HPDE6-E6E7 (cell line): Measurements from ENCODE around the gene ZNF22.
A peak's percentile ranks its signal among the peaks of the same experiment; 100 is the strongest.

Experiments
- DNase-seq: peaks from one replicate; pipeline ENCODE4 v3.0.0; 2011; ENCODE audit warnings: missing footprints; ENCODE audit errors: extremely low spot score

The ZNF22 gene

GRCh38 chr10:45015590-45015989 is 14.9 kb downstream of the ZNF22 start:
- DNase-seq, result no peak

DNA sequence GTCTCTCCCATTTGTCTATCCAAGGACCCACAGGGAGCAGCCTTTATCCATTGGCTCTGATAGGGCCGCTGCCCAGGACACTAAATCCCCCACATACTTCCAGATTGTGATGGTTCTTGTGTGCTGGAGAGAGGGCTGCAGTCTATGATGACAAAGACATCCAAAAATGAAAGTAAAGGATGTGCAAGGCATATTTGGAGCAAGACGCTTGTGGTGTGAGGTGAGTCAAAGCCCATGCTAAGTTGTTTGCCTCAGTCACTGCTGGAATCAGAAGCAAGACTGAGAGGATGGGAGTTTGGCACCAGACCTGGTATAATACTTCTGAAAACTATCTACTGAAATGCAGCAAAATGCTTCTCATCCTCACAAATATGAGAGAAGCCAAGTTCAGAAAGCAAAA is 22.7 kb downstream of the ZNF22 start:
- DNase-seq, result no peak

DNA sequence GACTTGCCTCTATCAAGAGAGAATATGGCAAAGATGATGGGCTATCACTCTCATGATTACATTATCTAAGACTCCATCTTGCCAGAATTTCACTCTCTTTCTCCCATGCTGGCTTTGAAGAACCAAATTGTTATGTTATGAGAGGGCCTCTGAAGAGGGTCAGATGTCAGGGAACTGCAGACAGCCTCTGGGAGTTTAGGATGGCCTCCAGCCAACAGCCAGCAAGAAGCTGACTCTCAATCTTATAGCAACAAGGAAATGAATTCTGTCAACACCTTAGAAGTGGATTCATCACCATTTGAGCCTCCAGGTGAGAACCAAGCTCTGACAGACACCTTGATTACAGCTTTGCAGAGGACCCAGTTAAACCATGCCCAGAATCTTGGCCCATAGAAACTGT is 33.6 kb downstream of the ZNF22 start:
- peak; percentile 8 for DNase-seq

DNA sequence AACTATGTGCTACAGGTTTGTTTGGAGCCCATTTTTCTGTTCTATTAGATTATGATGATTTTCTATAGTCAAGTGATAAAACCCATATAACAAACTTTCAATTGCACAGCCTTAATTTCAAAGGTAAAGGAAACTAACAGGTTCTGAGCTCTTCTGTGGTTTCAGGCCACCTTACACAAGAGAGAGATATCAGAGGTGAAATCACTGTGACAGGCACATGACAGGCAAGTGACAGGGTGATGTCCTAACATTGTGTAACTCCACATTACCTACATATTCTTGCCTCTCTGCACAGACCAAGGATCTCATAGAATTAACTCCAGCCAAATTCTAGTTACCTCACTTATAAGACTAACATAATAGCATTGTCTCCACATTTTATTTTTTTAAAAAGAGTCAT is 35.0 kb downstream of the ZNF22 start:
- DNase-seq, result no peak

DNA sequence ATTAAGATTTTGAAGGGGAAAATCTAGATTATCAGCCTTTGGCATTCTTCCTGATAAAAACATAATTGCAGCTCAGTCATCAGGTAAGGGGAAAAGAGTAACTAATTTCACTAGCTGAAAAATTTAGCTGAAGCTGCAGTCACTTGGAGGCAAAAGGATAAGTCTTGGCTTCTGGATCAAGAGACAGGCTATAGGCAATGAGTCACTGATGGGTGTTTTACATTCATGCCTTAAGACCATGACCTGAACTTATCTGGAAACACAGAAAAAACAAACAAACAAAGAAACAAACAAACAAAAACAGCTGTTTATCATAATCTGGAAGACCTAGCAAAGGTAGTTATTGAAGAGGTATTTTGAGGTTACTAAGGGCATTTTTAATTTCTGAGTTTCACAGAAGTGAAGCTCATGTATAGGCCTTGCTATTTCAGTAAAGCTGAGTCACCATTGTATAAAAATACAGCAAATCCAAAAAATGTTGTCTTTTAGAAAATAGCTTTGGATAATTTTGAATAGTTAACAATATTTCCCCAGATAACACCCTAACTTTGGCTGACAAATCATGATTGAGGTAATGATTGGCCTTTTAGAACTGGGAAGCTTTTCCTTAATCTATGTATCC is 40.3 kb downstream of the ZNF22 start:
- DNase-seq, result no peak

DNA sequence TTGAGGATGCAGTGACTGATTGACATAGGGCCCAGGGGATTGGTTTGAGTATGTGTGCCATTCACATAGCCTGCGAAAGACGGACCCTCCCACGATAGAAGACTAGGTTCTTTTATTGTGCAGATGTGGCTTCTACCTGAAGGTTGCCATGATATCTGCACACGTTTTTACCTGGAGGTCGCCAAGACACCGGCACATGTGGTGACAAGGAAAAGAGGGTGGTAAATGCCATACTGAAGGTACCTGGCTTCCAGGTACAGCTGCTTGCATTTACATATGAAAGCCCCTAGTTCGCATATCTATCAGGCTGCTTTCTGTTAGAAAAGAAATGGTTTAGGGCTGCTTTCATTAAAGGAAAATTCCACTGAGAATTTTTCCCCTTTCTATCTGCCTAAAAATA is 43.6 kb downstream of the ZNF22 start:
- DNase-seq, result no peak

DNA sequence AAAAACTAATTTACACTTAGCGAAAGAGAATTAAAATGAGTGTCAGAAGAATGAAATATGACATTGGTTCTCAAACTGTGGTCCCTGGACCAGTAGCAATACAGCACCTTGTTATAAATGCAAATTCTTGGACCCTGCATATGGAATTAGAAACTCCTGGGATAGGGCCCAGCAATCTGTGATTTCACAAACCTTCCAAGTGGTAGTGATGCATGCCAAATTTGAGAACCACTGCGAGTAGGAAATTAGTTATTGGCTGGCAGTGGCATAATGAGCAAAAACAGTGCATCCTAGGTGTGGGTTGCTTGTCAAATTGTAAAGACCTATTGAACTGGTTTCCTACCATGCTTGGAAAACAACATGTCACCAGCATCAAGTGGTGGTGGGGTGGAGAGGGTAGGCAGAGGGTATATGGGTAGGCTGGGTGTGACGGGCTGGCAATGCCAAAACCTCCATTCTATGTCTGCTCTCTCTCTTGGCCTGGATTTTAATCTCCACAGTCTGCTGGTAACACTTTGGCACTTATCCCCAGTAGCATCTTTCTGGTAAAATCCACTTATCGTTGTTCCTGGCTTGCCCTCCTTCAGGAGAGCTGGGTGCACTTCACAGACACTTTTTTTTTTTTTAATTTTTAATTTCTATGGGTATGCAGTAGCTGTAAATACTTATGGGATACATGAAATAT is 50.0 kb downstream of the ZNF22 start:
- DNase-seq, result no peak

DNA sequence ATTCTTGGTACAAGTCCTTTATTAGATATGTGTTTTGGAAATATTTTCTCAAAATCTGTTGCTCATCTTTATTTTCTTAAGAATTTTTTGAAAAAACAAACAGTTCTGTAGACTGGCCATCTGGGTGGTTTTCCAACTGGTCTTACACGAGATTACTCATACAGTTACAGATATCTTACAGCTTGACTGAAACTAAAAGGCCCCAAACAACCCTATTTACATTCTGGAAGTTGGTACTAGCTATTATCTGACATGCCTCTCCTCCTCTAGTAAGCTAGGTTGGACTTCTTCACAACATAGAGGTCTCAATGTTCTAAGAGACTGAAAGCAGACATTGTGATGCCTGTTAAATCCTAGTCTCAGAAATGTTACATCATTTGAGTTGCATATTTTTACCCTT is 52.0 kb downstream of the ZNF22 start:
- no peak for DNase-seq

- no peak for DNase-seq
Measured at GRCh38 chr10:45053569-45054100, 52.9 kb downstream of the ZNF22 start.
